Duodenal mucosa (tissue), 2 donors: ENCODE measurements around the gene C14orf93.
"Not testable (repeated sequence)": the region's sequence is repeated elsewhere in the genome, so short reads cannot be mapped to it uniquely, and the experiment has no call there.

Experiments used
- H3K27ac ChIP-seq: one replicate; pipeline ENCODE4 v1.7.0; 2013; ENCODE audit warnings: low read depth, low read length
- H3K27me3 ChIP-seq, 2 donors: one replicate each; pipeline ENCODE4 v1.7.0; 2013; ENCODE audit warnings: low read length in 2 of 2, control low read depth in 1 of 2; ENCODE audit not compliant: insufficient read depth in 2 of 2, control insufficient read depth in 1 of 2
- H3K36me3 ChIP-seq, 2 donors: one replicate each; pipeline ENCODE4 v1.7.0; 2013; ENCODE audit warnings: low read length in 2 of 2, control low read depth in 1 of 2; ENCODE audit not compliant: insufficient read depth in 2 of 2, control insufficient read depth in 1 of 2
- H3K4me1 ChIP-seq, 2 donors: one replicate each; pipeline ENCODE4 v1.7.0; 2013; ENCODE audit warnings: low read length in 2 of 2, control low read depth in 1 of 2; ENCODE audit not compliant: insufficient read depth in 2 of 2, control insufficient read depth in 1 of 2
- H3K4me3 ChIP-seq, 2 donors: one replicate each; pipeline ENCODE4 v1.7.0; 2013; ENCODE audit warnings: low read length in 2 of 2, low read depth in 1 of 2
- H3K9ac ChIP-seq, 2 donors: one replicate each; pipeline ENCODE4 v1.7.0; 2013; ENCODE audit warnings: low read length in 2 of 2, low read depth in 1 of 2
- H3K9me3 ChIP-seq, 2 donors: one replicate each; pipeline ENCODE4 v1.7.0; 2013; ENCODE audit warnings: low read length in 2 of 2, control low read depth in 1 of 2; ENCODE audit not compliant: control insufficient read depth in 1 of 2

C14orf93 gene

DNA sequence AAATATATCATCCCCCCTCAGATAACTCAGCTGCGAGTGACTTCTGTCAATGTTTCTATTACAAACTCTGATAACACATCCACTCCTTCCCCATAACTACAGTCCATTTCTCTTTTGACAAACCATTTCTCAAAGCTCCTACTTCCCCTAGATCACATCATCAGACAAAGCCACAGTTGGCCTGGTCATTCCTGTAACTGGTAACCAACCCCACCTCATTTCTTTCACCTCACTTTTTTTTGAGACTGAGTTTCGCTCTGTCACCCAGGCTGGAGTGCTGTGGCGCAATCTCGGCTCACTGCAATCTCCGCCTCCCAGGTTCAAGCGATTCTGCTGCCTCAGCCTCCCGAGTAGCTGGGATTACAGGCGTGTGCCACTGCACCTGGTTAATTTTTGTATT, 58.1 kb downstream of the C14orf93 start:
- H3K36me3 ChIP-seq = peaks cover 10 to 44% of the 10 kb centered on the region in 2 donors
- not testable (repeated sequence) for H3K27me3 ChIP-seq, H3K9me3 ChIP-seq, H3K4me3 ChIP-seq, H3K9ac ChIP-seq, H3K27ac ChIP-seq
- H3K4me1 ChIP-seq = peaks cover 9 to 10% of the 10 kb centered on the region in 2 donors

DNA sequence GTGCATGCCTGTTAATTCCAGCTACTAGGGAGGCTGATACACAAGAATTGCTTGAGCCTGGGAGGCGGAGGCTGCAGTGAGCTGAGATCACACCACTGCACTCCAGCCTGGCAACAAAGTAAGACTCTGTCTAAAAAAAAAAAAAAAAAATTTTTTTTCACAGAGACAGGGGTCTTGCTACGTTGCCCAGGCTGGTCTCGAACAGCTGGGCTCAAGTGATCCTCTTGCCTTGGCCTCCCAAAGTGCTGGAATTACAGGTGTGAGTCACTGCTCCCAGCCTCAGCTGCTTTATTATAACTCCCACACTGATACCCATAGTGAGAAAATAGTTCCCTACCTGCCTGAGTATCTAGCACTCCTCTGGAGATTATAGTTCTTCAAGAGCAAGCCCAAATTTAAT, 64.3 kb downstream of the C14orf93 start:
- Histone ChIP-seq H3K36me3 (peaks cover 13 to 51% of the 10 kb centered on the region in 2 donors), H3K9ac (no peak overlapping the region), H3K9me3 (no peaks in the 10 kb centered on the region), H3K27ac (no peak overlapping the region), H3K4me3 (no peak overlapping the region), H3K27me3 (no peaks in the 10 kb centered on the region), H3K4me1 (no peaks in the 10 kb centered on the region)

DNA sequence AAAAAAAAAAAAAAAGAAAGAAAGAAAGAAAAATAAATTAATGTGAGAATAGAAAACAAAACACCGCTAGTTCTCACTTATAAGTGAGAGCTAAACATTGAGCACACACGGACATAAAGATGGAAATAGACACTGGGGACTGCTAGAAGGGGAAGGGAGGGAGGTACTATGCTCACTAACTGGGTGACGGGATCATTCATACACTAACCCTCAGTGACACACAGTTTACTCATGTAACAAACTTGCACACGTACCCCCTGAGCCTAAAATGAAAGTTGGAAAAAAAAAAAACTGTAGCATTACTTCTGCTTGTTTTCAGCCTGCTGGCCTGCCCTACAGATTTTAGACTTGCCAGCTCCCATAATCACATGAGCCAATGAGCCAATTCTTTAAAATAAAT, 70.3 kb downstream of the C14orf93 start:
- Histone ChIP-seq H3K4me1 (no peaks in the 10 kb centered on the region), H3K27me3 (no peaks in the 10 kb centered on the region), H3K27ac (no peak overlapping the region), H3K36me3 (peaks cover 0 to 23% of the 10 kb centered on the region in 2 donors), H3K9ac (no peak overlapping the region), H3K4me3 (no peak overlapping the region), H3K9me3 (no peaks in the 10 kb centered on the region)
